MM.1S (cell line): Measurements from ENCODE around the gene COL6A2.

Experiments used
- EZH2 ChIP-seq: fragments of 300-600 bp; sonication (generic); optimal IDR thresholded peaks from 2 replicates; pipeline ENCODE3; 2017; ENCODE audit warnings: low read depth, mild to moderate bottlenecking, antibody characterized with exemption, low read length, mixed read lengths
- TF ChIP-seq, protein P1 (sequence below): fragments of 300-600 bp; sonication (generic); IDR thresholded peaks from 2 replicates; pipeline ENCODE4 v1.5.1; 2016; ENCODE audit warnings: antibody characterized with exemption, low read length, mixed read lengths

DNA sequence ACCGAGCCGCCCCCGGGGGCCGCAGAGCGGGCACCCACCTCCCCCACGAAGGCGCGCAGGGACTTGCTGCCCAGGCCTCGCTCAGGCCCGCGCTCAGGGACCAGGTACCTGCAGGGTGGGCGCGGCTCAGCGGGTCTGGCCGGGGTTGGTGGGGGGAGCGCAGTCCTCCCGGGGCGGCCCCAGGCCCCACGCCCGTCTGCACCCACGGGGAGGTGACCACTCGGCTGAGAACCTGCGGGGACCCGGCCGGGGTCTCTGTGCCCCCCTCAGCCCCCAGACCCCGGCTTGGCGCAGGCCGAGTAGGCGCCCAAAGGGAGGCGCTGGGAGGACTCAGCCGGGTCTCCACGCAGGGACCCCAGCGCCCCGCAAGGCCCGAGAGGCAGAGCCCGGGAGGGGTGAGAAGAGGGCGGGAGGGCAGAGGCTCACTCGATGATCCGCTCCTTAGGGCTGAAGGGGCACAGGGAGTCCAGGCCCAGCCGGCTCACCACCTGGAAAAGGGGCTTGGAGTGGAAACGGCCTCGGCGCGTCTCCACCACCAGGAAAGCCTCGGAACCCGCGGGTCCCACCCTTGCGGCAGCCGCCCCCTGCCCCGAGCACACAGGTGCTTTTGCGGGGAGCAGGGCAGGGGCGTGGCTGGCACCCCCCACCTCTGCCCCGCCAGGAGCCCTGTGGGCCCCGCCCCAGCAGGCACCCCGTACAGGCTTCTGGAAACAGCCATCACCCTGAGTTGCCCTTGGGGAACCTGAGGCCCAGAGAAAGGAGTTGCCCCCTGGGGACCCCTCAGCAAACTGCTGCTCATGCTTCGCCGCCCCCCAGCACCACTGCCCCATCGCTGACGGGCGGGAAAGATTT is 48.2 kb downstream of the COL6A2 start:
- TF ChIP-seq, protein P1, sequence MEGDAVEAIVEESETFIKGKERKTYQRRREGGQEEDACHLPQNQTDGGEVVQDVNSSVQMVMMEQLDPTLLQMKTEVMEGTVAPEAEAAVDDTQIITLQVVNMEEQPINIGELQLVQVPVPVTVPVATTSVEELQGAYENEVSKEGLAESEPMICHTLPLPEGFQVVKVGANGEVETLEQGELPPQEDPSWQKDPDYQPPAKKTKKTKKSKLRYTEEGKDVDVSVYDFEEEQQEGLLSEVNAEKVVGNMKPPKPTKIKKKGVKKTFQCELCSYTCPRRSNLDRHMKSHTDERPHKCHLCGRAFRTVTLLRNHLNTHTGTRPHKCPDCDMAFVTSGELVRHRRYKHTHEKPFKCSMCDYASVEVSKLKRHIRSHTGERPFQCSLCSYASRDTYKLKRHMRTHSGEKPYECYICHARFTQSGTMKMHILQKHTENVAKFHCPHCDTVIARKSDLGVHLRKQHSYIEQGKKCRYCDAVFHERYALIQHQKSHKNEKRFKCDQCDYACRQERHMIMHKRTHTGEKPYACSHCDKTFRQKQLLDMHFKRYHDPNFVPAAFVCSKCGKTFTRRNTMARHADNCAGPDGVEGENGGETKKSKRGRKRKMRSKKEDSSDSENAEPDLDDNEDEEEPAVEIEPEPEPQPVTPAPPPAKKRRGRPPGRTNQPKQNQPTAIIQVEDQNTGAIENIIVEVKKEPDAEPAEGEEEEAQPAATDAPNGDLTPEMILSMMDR = no peak
- TF ChIP-seq EZH2 = no peak
